Measurements from ENCODE around the gene SNAPC2.

Gene SNAPC2

DNA sequence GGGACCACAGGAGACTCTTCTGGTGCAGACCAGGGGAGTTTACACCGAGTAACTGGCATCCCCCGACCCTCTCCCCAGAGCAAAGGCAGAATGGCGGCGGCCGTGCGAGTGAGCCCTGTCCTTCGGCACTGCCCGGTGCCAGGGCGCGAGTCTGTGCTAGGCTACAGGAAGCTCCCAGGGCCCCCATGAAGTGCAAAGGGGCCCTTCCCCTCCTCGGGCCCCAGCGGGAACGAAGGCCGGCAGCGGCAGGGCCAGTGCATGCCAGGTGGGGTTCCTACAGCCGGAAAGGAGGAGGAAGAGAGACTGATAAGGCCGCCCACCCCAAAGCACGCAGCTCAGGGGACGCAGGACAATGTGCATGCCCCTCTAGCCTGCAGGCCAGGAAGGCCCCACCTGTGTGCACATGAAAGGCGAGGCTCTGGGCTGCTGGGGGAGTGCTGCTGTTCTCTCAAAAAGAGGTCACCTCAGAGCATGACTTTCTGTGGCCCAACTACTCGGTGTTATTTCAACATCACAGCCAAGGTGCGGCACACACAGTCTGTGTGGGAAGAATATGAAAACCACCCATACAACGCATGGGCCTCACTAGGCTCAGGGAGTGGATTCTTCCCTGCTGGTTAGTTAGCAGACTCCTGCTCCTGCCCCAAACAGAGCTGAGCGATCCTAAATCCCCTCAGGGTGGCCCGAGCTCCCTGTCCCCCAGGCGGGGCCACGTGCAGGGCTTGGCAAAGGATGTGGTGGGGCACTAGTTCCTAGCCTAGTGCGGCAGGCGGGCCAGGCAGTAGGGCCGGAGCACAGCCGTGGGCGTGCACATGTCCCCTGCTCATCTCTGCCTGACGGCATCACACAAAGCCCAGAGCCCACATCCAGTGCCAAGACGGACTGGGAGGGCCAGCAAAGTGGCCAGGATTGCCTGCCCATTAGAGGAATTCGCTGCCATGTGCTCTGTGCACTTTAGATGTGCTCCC is 51.7 kb downstream of the SNAPC2 start:
- DNase-seq: no peak
